Stomach smooth muscle (tissue), 2 donors: ENCODE results near the gene ZNF827.

ENCODE experiments used
- H3K27ac ChIP-seq: one replicate; pipeline ENCODE4 v1.7.0; 2013; ENCODE audit warnings: mild to moderate bottlenecking, low read length, inconsistent platforms
- H3K27me3 ChIP-seq, 2 donors: one replicate each; pipeline ENCODE4 v1.7.0; 2013; ENCODE audit warnings: low read length in 2 of 2; ENCODE audit not compliant: insufficient read depth in 2 of 2, control insufficient read depth in 1 of 2
- H3K36me3 ChIP-seq, 2 donors: one replicate each; pipeline ENCODE4 v1.7.0; 2013; ENCODE audit warnings: low read length in 2 of 2; ENCODE audit not compliant: control insufficient read depth in 2 of 2, insufficient read depth in 2 of 2
- H3K4me1 ChIP-seq: one replicate; pipeline ENCODE4 v1.7.0; 2013; ENCODE audit warnings: low read length; ENCODE audit not compliant: control insufficient read depth, insufficient read depth
- H3K4me3 ChIP-seq, 2 donors: one replicate each; pipeline ENCODE4 v1.7.0; 2013; ENCODE audit warnings: low read length in 2 of 2
- H3K9ac ChIP-seq, 2 donors: one replicate each; pipeline ENCODE4 v1.7.0; 2013; ENCODE audit warnings: low read length in 2 of 2, mild to moderate bottlenecking in 1 of 2
- H3K9me3 ChIP-seq, 2 donors: one replicate each; pipeline ENCODE4 v1.7.0; 2013; ENCODE audit warnings: low read length in 2 of 2; ENCODE audit not compliant: control insufficient read depth in 2 of 2
- donor health status: healthy.
- donor health status: Pancreatic carcinoma.

The ZNF827 gene

DNA sequence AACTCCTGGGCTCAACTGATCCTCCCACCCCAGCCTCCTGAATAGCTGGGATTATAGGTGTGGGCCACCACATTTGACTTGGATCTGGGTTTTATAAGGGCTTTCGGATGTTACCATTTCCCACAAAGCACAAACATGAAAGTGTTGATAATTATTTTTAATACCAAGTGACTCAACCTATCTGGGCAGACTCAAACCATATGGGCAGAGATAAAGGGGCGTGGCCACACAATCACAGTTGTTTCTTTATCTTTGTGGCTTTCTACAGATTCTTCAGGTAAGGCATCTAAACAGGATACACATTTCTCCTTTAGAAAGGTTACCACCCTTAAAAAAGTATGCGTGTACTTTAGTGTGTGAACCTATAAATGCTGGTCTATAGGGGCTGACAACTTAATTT lies 122.5 kb downstream of the ZNF827 start:
- Histone ChIP-seq H3K4me3 (no peak overlapping the region), H3K9ac (no peak overlapping the region), H3K27me3 (no peaks in the 10 kb centered on the region), H3K9me3 (no peaks in the 10 kb centered on the region), H3K36me3 (peaks cover 0 to 3% of the 10 kb centered on the region in 2 donors), H3K4me1 (peaks cover 8% of the 10 kb centered on the region), H3K27ac (no peak overlapping the region)

DNA sequence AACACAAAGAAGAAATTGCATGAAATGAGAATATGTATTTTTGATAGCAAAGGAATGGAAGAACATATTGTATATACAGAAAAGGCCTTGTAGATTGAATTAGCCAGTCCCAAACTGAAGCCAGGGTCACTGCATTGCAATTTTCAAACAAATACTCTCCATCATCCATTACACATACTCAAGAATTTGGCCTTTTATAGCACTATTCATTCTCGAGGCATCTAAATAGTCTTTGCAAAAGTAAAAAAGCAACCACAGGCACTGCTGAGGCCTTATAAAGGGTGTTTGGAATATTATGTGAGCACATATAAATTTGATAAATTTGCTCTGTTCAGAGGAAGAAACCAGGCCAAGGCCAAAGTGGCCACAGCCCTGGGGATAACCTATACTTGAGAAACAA lies 123.0 kb downstream of the ZNF827 start:
- Histone ChIP-seq H3K27ac (no peak overlapping the region), H3K9ac (no peak overlapping the region), H3K36me3 (peaks cover 0 to 3% of the 10 kb centered on the region in 2 donors), H3K27me3 (no peaks in the 10 kb centered on the region), H3K4me1 (peaks cover 8% of the 10 kb centered on the region), H3K9me3 (no peaks in the 10 kb centered on the region), H3K4me3 (no peak overlapping the region)

DNA sequence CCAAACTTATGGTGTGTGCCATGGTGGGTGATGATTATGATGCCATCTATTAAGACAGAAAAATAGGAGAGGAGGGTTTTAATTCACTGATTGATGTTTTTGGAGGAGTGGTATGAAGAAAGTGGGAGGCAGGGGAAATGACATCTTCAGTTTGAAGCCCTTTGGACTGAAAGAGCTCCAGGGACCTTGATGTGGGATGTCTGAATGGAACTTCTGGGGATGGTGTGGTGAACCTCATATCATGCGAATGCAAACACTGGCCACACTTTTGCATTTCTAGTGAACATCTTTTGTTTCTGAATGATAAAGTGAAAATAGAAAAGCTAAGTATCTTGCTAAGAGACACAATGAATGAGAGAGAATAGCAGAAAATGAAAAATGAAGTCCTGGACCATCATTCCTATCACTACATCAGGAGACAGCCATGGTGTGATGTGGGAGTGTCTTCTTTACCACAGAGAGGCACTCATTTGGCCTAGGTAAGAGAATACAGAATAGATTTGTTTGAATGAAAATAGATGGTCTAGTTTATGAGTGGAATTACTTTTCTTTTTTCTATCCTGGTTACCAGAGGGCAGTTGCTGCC lies 123.5 kb downstream of the ZNF827 start:
- Histone ChIP-seq H3K27me3 (no peaks in the 10 kb centered on the region), H3K36me3 (peaks cover 0 to 3% of the 10 kb centered on the region in 2 donors), H3K4me1 (peaks cover 5% of the 10 kb centered on the region), H3K9me3 (no peaks in the 10 kb centered on the region), H3K4me3 (no peak overlapping the region), H3K27ac (no peak overlapping the region), H3K9ac (no peak overlapping the region)

DNA sequence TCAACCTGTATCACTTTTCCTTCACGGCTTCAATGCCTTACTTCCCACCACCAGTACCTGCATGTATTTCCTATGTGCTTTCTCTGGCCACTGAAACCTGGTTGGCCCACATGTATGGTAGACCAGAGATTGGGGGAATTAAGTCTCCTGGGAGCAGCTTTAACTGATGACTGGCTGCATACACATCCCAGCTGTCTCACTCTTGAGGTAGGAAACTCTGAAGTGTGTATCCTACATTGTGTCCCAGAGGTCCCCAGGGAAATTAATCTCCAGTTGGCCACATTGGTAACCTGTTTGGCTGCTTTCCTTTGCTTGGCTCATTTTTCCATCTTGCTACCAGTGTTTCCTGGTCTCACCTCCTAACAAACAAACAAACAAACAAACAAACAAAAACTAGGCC lies 124.4 kb downstream of the ZNF827 start:
- Histone ChIP-seq H3K27me3 (no peaks in the 10 kb centered on the region), H3K4me1 (no peaks in the 10 kb centered on the region), H3K9me3 (no peaks in the 10 kb centered on the region), H3K27ac (no peak overlapping the region), H3K36me3 (peaks cover 0 to 2% of the 10 kb centered on the region in 2 donors), H3K4me3 (no peak overlapping the region), H3K9ac (no peak overlapping the region)

DNA sequence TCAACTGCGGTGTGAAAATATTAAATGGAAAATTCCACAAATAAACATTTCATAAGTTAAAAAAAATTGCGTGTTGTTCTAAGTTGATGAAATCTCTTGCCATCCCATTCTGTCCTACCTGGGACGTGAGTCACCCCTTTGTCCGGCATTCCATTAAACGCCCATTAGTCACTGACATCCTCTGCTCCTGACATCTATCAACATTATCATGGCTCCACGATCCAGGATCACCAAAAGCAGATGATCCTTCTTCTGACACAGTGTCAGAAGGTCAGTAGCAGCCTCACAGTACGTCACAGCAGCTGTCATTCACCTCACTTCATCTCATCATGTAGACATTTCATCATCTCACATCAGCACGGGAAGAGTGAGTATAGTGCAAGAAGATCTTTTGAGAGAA lies 125.7 kb downstream of the ZNF827 start:
- peaks cover 0 to 2% of the 10 kb centered on the region in 2 donors for H3K36me3 ChIP-seq
- H3K9me3 ChIP-seq: no peaks in the 10 kb centered on the region
- no peak overlapping the region for H3K27ac ChIP-seq
- no peak overlapping the region for H3K9ac ChIP-seq
- H3K4me1 ChIP-seq: no peaks in the 10 kb centered on the region
- H3K27me3 ChIP-seq: no peaks in the 10 kb centered on the region
- no peak overlapping the region for H3K4me3 ChIP-seq

DNA sequence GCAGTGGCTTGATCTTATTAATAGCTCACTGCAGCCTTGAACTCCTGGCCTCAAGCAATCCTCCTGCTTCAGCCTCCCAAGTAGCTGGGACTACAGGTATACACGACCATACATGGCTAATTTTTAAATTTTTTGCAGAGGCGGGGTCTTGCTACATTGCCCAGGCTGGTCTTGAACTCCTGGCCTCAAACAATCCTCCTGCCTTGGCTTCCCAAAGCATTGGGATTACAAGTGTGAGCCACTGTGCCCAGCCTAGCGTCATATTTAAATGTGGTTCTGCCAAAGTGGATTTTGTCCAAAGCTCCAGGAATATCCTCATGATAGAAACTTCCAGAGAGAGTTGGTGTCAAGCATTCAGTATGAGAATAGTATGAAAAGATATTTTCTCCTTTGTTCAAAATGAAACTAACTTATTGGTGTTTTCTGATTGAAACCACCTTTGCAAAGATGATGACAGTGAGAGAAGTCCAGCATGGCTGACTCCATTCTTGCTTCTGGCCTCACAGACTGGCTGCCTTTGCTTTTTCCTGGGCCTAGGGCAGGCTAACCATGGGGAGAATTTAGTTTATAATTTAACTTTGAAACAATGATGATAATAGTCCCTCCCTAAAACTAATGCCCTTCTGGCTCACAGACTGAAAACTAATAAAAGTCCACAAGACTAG lies 129.6 kb downstream of the ZNF827 start:
- Histone ChIP-seq H3K4me1 (no peaks in the 10 kb centered on the region), H3K36me3 (no peaks in the 10 kb centered on the region), H3K27me3 (no peaks in the 10 kb centered on the region), H3K9me3 (no peaks in the 10 kb centered on the region), H3K9ac (no peak overlapping the region), H3K4me3 (no peak overlapping the region), H3K27ac (no peak overlapping the region)

DNA sequence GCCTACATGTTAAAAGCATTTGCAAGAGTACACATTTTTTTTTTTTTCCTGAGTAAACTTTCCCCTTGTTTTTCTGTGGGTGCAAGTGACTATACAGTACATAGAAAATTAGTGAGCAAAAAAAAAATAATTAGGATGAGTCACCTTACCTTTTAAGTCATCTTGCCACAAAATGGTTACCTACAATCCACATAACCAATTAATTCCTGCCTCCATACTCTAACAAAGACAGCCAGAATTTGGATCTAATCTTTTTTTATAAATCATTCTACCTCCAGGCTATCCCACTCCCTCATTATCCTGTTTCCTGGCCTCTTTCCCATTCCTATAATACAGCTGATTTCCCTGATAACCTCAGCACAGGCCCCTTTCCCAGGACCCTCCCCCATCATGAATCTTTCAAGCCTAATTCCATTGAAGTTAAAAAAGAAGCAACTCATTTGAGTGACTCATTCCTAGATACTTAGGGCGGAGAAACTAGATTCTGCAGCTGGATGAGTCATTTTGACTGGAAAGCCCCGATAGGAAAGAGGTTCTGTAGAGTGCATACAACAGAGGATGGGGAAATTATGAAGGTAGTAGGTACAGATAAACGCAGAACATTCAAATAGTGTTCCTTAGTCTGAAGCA lies 130.5 kb downstream of the ZNF827 start:
- no peaks in the 10 kb centered on the region for H3K27me3 ChIP-seq
- H3K36me3 ChIP-seq: no peaks in the 10 kb centered on the region
- H3K9ac ChIP-seq: no peak overlapping the region
- H3K9me3 ChIP-seq: no peaks in the 10 kb centered on the region
- no peaks in the 10 kb centered on the region for H3K4me1 ChIP-seq
- H3K27ac ChIP-seq: no peak overlapping the region
- no peak overlapping the region for H3K4me3 ChIP-seq

DNA sequence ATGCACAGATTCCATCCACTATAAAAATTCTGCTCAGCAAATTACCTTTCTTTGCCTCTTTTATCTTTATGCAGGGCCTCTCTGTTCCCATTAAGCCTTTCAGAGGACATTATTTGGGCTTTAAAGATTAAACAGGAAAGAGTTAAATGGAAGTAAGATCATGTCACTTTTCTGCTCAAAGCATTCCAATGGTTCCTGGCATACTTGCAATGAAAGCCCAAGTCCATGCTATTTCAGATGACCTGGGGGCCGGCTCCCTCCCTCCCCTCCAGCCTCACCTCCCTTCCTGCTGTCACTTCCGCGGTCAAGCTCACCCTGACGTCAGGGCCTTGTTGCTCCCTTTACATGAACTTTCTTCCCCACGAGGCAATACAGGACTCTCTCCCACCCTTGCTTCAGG lies 133.1 kb downstream of the ZNF827 start:
- no peaks in the 10 kb centered on the region for H3K36me3 ChIP-seq
- H3K27me3 ChIP-seq: no peaks in the 10 kb centered on the region
- H3K27ac ChIP-seq: no peak overlapping the region
- H3K4me1 ChIP-seq: no peaks in the 10 kb centered on the region
- H3K9me3 ChIP-seq: no peaks in the 10 kb centered on the region
- H3K4me3 ChIP-seq: no peak overlapping the region
- H3K9ac ChIP-seq: no peak overlapping the region

DNA sequence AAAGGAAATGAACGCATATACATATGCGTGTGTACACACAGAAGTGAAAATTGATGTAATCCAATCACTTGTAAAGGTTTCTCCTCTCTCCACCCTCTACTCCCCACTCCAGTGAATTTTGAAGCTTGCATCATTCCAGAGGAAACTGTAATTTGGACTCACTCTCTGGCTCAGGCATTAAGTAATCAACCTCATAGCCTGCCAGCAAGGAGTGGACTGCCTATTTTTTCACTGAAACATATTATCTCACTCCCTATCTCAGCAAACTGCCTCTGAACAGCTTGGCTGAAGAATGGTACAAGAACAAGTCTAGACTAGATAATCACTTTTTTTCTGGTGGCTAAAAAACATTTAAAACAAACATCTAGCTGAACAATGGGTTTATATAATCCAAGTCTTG lies 134.5 kb downstream of the ZNF827 start:
- no peaks in the 10 kb centered on the region for H3K4me1 ChIP-seq
- H3K9ac ChIP-seq: no peak overlapping the region
- no peaks in the 10 kb centered on the region for H3K36me3 ChIP-seq
- no peaks in the 10 kb centered on the region for H3K9me3 ChIP-seq
- no peak overlapping the region for H3K4me3 ChIP-seq
- no peak overlapping the region for H3K27ac ChIP-seq
- H3K27me3 ChIP-seq: no peaks in the 10 kb centered on the region

DNA sequence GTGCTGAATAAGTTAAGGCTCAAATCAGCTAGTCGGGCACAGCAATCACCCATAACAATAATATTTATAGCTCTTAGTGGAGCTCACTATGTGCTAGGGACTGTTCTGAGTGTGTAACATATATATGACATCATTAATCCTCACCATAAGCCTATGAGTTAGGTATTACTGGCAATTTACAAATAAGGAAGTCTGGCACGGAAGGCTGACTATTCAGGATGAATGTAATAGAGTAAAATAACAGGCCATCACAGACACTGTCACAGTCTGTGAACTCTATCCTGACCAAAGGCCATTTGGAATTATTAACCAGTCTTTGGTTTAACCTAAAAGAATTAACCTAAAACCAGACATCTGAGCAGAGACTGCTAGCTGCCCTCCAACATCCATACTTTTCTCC lies 139.4 kb downstream of the ZNF827 start:
- no peaks in the 10 kb centered on the region for H3K27me3 ChIP-seq
- H3K36me3 ChIP-seq: no peaks in the 10 kb centered on the region
- no peak overlapping the region for H3K4me3 ChIP-seq
- H3K27ac ChIP-seq: no peak overlapping the region
- H3K9me3 ChIP-seq: no peaks in the 10 kb centered on the region
- no peaks in the 10 kb centered on the region for H3K4me1 ChIP-seq
- H3K9ac ChIP-seq: no peak overlapping the region

DNA sequence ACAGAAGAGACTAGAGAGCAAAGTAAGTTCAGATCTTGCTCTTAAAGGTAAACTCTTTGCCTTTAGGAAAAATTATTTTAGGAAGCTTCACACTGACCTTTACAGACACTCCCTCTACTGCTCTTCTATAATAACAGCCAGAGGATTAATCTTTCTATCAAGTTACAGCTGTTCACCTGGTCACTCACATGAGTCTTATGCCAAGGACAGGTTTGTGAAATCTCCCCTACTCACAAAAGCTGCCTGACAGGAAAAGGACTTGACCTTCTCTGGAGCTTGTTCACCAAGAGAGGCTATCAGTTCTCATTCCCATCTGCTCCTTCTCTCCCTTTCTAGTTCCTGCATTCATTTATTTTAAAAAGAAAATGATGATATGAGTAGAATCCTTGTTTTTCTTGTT lies 141.3 kb downstream of the ZNF827 start:
- no peaks in the 10 kb centered on the region for H3K36me3 ChIP-seq
- H3K4me3 ChIP-seq: no peak overlapping the region
- no peaks in the 10 kb centered on the region for H3K27me3 ChIP-seq
- no peaks in the 10 kb centered on the region for H3K9me3 ChIP-seq
- no peak overlapping the region for H3K9ac ChIP-seq
- no peaks in the 10 kb centered on the region for H3K4me1 ChIP-seq
- H3K27ac ChIP-seq: no peak overlapping the region
